GM23338 (cell line): ENCODE measurements around the gene RAD1. TPM values are rescaled to one million over a fixed set of nuclear protein-coding genes. Genes with fewer than 3 reads are reported as not detected.
A peak's percentile ranks its signal among the peaks of the same experiment; 100 is the strongest.

ENCODE experiments used
- ATAC-seq: fragments of 200-7000 bp; cut with Tn5 transposase; 3 replicates; pipeline ENCODE4 v1.9.1; 2020
- DNase-seq: peaks from one replicate; pipeline ENCODE4 v3.0.0-alpha.2; 2015; ENCODE audit warnings: low spot score
- H2AFZ ChIP-seq: fragments of 200-600 bp; sonication (generic); 2 replicates; pipeline ENCODE4 v1.8.0; 2016; ENCODE audit warnings: antibody characterized with exemption, mild to moderate bottlenecking, moderate library complexity
- H3F3A ChIP-seq: fragments of 200-600 bp; sonication (generic); replicated peaks from 2 replicates; pipeline ENCODE4 v1.8.0; 2017; ENCODE audit warnings: antibody characterized with exemption, mixed run types, low read depth
- H3K27ac ChIP-seq: fragments of 200-600 bp; sonication (generic); 2 replicates; pipeline ENCODE4 v1.6.1; 2016; ENCODE audit warnings: low read depth
- H3K27me3 ChIP-seq: fragments of 200-600 bp; sonication (generic); 2 replicates; pipeline ENCODE4 v1.8.0; 2016; ENCODE audit warnings: mild to moderate bottlenecking, mixed run types, moderate library complexity; ENCODE audit not compliant: insufficient read depth
- H3K36me3 ChIP-seq: fragments of 200-600 bp; sonication (generic); 2 replicates; pipeline ENCODE4 v1.8.0; 2016; ENCODE audit warnings: mild to moderate bottlenecking; ENCODE audit not compliant: insufficient read depth
- H3K4me1 ChIP-seq: fragments of 200-600 bp; sonication (generic); 2 replicates; pipeline ENCODE4 v1.8.0; 2016; ENCODE audit warnings: mild to moderate bottlenecking, moderate library complexity; ENCODE audit not compliant: insufficient read depth
- H3K4me2 ChIP-seq: fragments of 200-600 bp; sonication (generic); 2 replicates; pipeline ENCODE4 v1.7.1; 2017; ENCODE audit warnings: mixed run types
- H3K4me3 ChIP-seq: fragments of 200-600 bp; sonication (generic); 2 replicates; pipeline ENCODE4 v1.6.1; 2016; ENCODE audit warnings: mixed run types
- H3K79me2 ChIP-seq: fragments of 200-600 bp; sonication (generic); replicated peaks from 2 replicates; pipeline ENCODE4 v1.8.0; 2017; ENCODE audit warnings: mild to moderate bottlenecking; ENCODE audit not compliant: insufficient read depth
- H3K9me2 ChIP-seq: fragments of 200-600 bp; sonication (generic); 2 replicates; pipeline ENCODE4 v1.8.0; 2017; ENCODE audit not compliant: insufficient read depth
- H4K20me1 ChIP-seq: fragments of 200-600 bp; sonication (generic); replicated peaks from 2 replicates; pipeline ENCODE4 v1.8.0; 2017; ENCODE audit warnings: mild to moderate bottlenecking; ENCODE audit not compliant: insufficient read depth
- H3K27ac Mint-ChIP-seq: 2 replicates; pipeline ENCODE4 v1.8.0; 2020; ENCODE audit warnings: inconsistent platforms, mild to moderate bottlenecking, moderate library complexity, mixed read lengths
- H3K27me3 Mint-ChIP-seq: 3 replicates; pipeline ENCODE4 v1.8.0; 2022; ENCODE audit warnings: low read depth, mild to moderate bottlenecking, moderate library complexity, mixed read lengths, inconsistent platforms; ENCODE audit not compliant: insufficient read depth, poor library complexity
- H3K36me3 Mint-ChIP-seq: 3 replicates; pipeline ENCODE4 v1.8.0; 2021; ENCODE audit warnings: low read depth, mild to moderate bottlenecking, inconsistent platforms, moderate library complexity, mixed read lengths
- H3K4me1 Mint-ChIP-seq: 3 replicates; pipeline ENCODE4 v1.8.0; 2020; ENCODE audit warnings: mild to moderate bottlenecking, inconsistent platforms, mixed read lengths
- H3K4me3 Mint-ChIP-seq: 3 replicates; pipeline ENCODE4 v1.8.0; 2021; ENCODE audit warnings: moderate library complexity, mild to moderate bottlenecking, inconsistent platforms, mixed read lengths
- H3K9me3 Mint-ChIP-seq: 3 replicates; pipeline ENCODE4 v1.8.0; 2020; ENCODE audit warnings: moderate library complexity, mild to moderate bottlenecking, inconsistent platforms, mixed read lengths
- CREB1 ChIP-seq: fragments of 250-450 bp; sonication (Bioruptor Pico); IDR thresholded peaks from 2 replicates; pipeline ENCODE4 v1.5.0; 2020; ENCODE audit warnings: low read depth, mild to moderate bottlenecking, moderate library complexity
- CTCF ChIP-seq, 2 experiments: fragments of 200-600 bp in 1 of 2; sonication (generic) in 1 of 2; conservative IDR thresholded peaks; 2 replicates each; pipeline versions ENCODE4 v1.5.1 to v1.6.1; 2016 to 2017; ENCODE audit warnings: antibody characterized with exemption in 2 of 2, low read depth in 2 of 2, mild to moderate bottlenecking in 2 of 2, moderate library complexity in 1 of 2
- ETS1 ChIP-seq: IDR thresholded peaks from 2 replicates; pipeline ENCODE4 v1.6.1; 2016; ENCODE audit warnings: antibody characterized with exemption
- EZH2 ChIP-seq: fragments of 200-600 bp; sonication (generic); IDR thresholded peaks from one replicate; pipeline ENCODE4 v1.8.0; 2017; ENCODE audit warnings: antibody characterized with exemption, mild to moderate bottlenecking, low read depth; ENCODE audit not compliant: unreplicated experiment
- EZH2phosphoT487 ChIP-seq: fragments of 200-600 bp; sonication (generic); IDR thresholded peaks from one replicate; pipeline ENCODE4 v1.8.1; 2018; ENCODE audit warnings: antibody characterized with exemption; ENCODE audit not compliant: unreplicated experiment
- JUNB ChIP-seq: IDR thresholded peaks from one replicate; pipeline ENCODE4 v1.6.1; 2016; ENCODE audit warnings: antibody characterized with exemption; ENCODE audit not compliant: unreplicated experiment
- NANOG ChIP-seq: IDR thresholded peaks from 2 replicates; pipeline ENCODE4 v1.6.1; 2016; ENCODE audit warnings: antibody characterized with exemption, borderline replicate concordance
- POLR2AphosphoS5 ChIP-seq: IDR thresholded peaks from 2 replicates; pipeline ENCODE4 v1.6.1; 2016; ENCODE audit warnings: antibody characterized with exemption, low read depth
- REST ChIP-seq: IDR thresholded peaks from one replicate; pipeline ENCODE4 v1.6.1; 2018; ENCODE audit warnings: antibody characterized with exemption; ENCODE audit not compliant: unreplicated experiment
- STAT1 ChIP-seq: IDR thresholded peaks from one replicate; pipeline ENCODE4 v1.6.1; 2016; ENCODE audit warnings: antibody characterized with exemption; ENCODE audit not compliant: unreplicated experiment
- ZNF114 ChIP-seq: fragments of 250-450 bp; sonication (Bioruptor Pico); IDR thresholded peaks from 2 replicates; pipeline ENCODE4 v1.5.0; 2020; ENCODE audit warnings: mild to moderate bottlenecking, moderate library complexity
- ZNF331 ChIP-seq: fragments of 250-450 bp; sonication (Bioruptor Pico); IDR thresholded peaks from 2 replicates; pipeline ENCODE4 v1.5.0; 2020; ENCODE audit warnings: low read depth, mild to moderate bottlenecking, moderate library complexity
- ZNF462 ChIP-seq: fragments of 250-450 bp; sonication (Bioruptor Pico); IDR thresholded peaks from 2 replicates; pipeline ENCODE4 v1.5.0; 2020; ENCODE audit warnings: mild to moderate bottlenecking, moderate library complexity
- polyA plus RNA-seq: library from polyadenylated mRNA; unstranded; fragments of >200 nt; fragmentation: Nextera tagmentation; extraction: Ambion mirVana; gene quantifications from 2 replicates; pipeline ENCODE4 v1.2.1, GENCODE V29; 2016
- total RNA-seq: library from RNA; depleted of rRNA; stranded (reverse); fragments of >200 nt; shearing (Covaris generic); gene quantifications from 2 replicates; pipeline ENCODE4 v1.2.3, GENCODE V29; 2014

RAD1 gene
- total and polyA plus RNA-seq, 2 experiments from 2014 or later = 39.3 to 40.9 TPM

GRCh38 chr5:34930870-34931269, 15.6 kb upstream of the RAD1 start:
- Mint-ChIP-seq H3K4me1 (peaks cover 20% of the 10 kb centered on the region), H3K4me3 (peak overlapping the region; percentile 97), H3K9me3 (no peaks in the 10 kb centered on the region), H3K27me3 (peaks cover 5% of the 10 kb centered on the region), H3K27ac (peak overlapping the region; percentile 21), H3K36me3 (peaks cover 21% of the 10 kb centered on the region)
- Histone ChIP-seq H3K27me3 (no peaks in the 10 kb centered on the region), H2AFZ (no peak overlapping the region), H3K36me3 (peaks cover 16% of the 10 kb centered on the region; the same call in 1 of the 2 replicates), H3F3A (peaks cover 14% of the 10 kb centered on the region; the same call in 1 of the 2 replicates), H3K4me1 (peaks cover 11% of the 10 kb centered on the region; the same call in 1 of the 2 replicates), H3K4me3 (peak overlapping the region; percentile 73), H3K79me2 (peaks cover 51% of the 10 kb centered on the region), H4K20me1 (peaks cover 9% of the 10 kb centered on the region; the same call in 1 of the 2 replicates), H3K4me2 (peak overlapping the region; percentile 92), H3K9me2 (no peaks in the 10 kb centered on the region), H3K27ac (no peak overlapping the region)
- TF ChIP-seq CREB1 (CRISPR knock-in tag) (no peak), ZNF114 (CRISPR knock-in tag) (no peak), CTCF (conservative IDR thresholded peaks at IDR 0.05; ENCODE audit: low read depth in 2 of 2) (no peak), POLR2AphosphoS5 (no peak), REST (no peak), ZNF462 (CRISPR knock-in tag) (no peak), EZH2phosphoT487 (no peak), NANOG (no peak), JUNB (no peak), ZNF331 (CRISPR knock-in tag) (no peak), ETS1 (no peak), STAT1 (no peak), EZH2 (no peak)
- ATAC-seq (no peak), DNase-seq (no peak)
